Measurements from ENCODE around the gene SYNJ2.

DNA sequence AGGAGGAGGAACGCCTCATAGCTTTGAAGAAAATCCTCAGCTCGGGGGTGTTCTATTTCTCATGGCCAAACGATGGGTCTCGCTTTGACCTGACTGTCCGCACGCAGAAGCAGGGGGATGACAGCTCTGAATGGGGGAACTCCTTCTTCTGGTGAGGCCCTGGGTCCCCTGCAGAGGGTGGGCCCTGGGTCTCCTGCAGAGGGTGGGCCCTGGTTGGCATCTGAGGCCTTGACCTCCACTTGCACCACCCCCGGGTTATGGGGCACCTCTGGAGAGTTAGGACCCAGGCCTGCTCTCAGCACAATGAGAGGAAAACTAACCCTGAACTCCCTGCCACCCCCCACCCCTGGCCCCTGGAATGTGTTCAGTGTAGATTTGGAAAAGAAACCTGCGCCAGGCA, 47.2 kb downstream of the SYNJ2 start:
- no peak for TF ChIP-seq POLR2A (IDR thresholded peaks at IDR 0.05)
- TF ChIP-seq, protein P1, sequence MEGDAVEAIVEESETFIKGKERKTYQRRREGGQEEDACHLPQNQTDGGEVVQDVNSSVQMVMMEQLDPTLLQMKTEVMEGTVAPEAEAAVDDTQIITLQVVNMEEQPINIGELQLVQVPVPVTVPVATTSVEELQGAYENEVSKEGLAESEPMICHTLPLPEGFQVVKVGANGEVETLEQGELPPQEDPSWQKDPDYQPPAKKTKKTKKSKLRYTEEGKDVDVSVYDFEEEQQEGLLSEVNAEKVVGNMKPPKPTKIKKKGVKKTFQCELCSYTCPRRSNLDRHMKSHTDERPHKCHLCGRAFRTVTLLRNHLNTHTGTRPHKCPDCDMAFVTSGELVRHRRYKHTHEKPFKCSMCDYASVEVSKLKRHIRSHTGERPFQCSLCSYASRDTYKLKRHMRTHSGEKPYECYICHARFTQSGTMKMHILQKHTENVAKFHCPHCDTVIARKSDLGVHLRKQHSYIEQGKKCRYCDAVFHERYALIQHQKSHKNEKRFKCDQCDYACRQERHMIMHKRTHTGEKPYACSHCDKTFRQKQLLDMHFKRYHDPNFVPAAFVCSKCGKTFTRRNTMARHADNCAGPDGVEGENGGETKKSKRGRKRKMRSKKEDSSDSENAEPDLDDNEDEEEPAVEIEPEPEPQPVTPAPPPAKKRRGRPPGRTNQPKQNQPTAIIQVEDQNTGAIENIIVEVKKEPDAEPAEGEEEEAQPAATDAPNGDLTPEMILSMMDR (IDR thresholded peaks at IDR 0.05) = no peak
